Skin of body (tissue), 2 donors: ENCODE measurements around the gene KPNA5. TPM values are rescaled to one million over a fixed set of nuclear protein-coding genes. Genes with fewer than 3 reads are reported as not detected.
"Not testable (repeated sequence)": the region's sequence is repeated elsewhere in the genome, so short reads cannot be mapped to it uniquely, and the experiment has no call there.

ENCODE experiments used
- DNase-seq: peaks from one replicate; lab custom pipeline; 2025; lab: John Stamatoyannopoulos, UW
- total RNA-seq: library from RNA; depleted of rRNA; stranded (reverse); fragments of >200 nt; gene quantifications from one replicate; pipeline ENCODE4 v1.2.3, GENCODE V29; 2014

KPNA5 gene
- total RNA-seq, 1 donor from 2014 or later, result 15.5 TPM

DNA sequence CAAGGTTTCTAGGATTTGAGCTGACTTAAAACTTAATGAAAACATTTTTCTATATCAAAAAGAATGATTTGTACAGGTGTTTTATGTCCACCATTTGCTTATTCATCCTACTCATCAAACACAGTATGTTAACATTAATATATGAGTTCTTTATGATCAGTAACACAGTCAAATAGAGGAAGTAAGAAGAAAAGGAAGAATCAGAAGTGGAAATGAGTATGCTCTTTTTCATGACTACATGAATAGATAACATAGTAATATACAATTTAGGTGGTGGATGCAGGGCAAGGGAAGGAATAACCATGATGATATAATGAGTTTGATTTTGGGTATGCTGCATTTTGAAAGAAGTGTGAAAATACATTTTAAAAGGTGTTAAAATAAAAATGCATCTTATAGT lies 16.5 kb downstream of the KPNA5 start:
- DNase-seq, result no peak

- not testable (repeated sequence) for DNase-seq
These were observed 22.9 kb downstream of the KPNA5 start for GRCh38 chr6:116703888-116704287.

GRCh38 chr6:116705917-116706316 lies 24.9 kb downstream of the KPNA5 start:
- no peak for DNase-seq

DNA sequence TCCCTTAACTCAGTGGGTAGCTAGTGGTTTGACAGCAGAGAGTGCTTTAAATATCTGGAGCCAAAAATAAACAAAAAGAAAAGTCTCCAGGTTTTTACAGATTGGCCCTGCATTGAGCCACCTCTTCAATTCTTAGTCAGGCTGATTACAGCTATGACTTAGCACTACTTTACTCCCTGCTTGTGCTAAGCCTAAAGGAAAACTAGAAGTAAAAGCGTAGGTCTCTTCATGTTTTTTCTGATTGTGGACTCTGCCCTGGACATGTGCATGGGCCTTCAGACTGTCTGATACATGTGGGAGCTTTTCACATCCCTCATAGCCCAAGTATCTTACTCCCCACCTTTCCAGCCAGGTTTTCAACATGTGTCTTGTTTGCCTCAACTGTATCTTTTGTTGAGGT lies 33.3 kb downstream of the KPNA5 start:
- no peak for DNase-seq

DNA sequence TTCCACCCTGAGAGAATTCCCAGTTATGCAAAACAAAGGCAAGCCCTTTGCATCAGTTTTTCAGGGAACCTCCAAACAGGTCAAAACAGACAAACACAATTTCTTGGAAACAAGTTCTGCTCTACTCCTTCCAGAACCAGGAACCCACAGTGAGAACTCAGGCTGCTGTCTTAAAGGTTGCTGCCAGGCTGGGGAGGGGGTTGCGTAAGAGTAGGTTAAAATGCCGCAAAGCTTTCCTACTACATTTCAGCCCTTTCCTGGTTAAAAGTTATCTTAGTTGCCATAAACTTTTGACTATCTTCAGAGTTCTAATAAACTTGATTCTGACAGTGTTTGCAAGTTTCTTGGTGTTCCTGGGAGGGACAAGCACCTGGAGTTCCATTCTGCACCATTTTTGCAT lies 33.8 kb downstream of the KPNA5 start:
- no peak for DNase-seq

GRCh38 chr6:116726947-116727346 lies 45.9 kb downstream of the KPNA5 start:
- DNase-seq, result no peak

- DNase-seq, result no peak
These were observed 49.5 kb downstream of the KPNA5 start for GRCh38 chr6:116730513-116730912.

DNA sequence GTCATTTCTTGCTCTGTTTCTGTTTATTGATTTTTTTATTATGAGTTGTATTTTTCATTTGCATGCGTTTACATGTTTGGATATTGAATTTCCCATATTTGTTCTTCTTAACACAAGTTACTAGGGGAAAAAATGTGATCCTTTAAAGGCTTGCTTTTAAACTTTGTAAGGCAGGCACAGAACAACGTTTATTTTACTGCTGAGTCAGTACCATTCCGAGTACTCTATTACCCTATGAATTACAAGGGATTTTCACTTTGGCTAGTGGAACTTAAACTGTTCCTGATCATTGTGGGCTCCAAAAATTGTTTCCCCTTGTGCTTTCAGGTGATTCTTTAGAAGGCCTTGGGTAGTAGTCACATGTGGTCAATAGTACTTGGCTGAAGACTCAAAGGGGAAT lies 56.0 kb downstream of the KPNA5 start:
- DNase-seq, result no peak

GRCh38 chr6:116740486-116740885 lies 59.5 kb downstream of the KPNA5 start:
- not testable (repeated sequence) for DNase-seq

GRCh38 chr6:116741571-116741970 lies 60.6 kb downstream of the KPNA5 start:
- no peak for DNase-seq

- no peak for DNase-seq
These were observed 64.2 kb downstream of the KPNA5 start for GRCh38 chr6:116745176-116745575.

DNA sequence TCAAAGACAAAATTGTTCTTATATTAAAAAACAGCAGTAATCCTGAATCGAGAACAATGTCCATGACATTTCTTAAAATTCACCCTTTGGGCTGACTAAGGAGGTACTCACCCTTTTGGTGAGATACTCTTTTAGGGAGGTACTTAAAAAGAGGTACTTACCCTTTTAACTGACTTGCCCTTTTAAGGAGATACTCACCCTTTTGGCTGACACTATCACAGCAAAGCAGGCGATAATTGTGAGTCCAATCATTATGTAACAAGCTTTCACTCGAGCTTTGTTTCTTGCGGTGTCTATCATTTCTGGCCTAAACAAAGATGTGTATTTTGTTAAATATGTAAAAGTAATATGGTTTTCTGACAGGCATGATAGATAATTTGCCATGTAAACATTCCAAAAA lies 80.8 kb downstream of the KPNA5 start:
- DNase-seq, result no peak

- no peak for DNase-seq
These were observed 81.2 kb downstream of the KPNA5 start for GRCh38 chr6:116762235-116762634.

- no peak for DNase-seq
These were observed 82.0 kb downstream of the KPNA5 start for GRCh38 chr6:116763048-116763447.

- no peak for DNase-seq
These were observed 83.1 kb downstream of the KPNA5 start for GRCh38 chr6:116763906-116764628.

DNA sequence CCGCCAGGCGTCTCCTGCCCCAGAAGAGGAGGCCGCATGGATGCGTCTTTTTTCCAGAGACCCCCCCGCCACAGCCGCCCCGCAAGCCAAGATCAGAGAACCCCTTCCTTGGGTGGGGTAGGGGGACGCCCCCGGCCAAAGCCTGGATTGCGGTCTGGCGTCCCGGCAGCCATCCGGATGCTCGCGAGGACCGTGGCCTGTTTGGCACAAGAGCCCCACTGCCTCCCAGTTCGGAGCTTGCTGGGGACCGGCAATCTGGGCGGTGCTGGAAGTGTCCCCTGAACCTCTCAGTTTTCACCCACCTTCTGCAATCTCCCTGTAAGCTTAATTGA lies 83.6 kb downstream of the KPNA5 start:
- no peak for DNase-seq

DNA sequence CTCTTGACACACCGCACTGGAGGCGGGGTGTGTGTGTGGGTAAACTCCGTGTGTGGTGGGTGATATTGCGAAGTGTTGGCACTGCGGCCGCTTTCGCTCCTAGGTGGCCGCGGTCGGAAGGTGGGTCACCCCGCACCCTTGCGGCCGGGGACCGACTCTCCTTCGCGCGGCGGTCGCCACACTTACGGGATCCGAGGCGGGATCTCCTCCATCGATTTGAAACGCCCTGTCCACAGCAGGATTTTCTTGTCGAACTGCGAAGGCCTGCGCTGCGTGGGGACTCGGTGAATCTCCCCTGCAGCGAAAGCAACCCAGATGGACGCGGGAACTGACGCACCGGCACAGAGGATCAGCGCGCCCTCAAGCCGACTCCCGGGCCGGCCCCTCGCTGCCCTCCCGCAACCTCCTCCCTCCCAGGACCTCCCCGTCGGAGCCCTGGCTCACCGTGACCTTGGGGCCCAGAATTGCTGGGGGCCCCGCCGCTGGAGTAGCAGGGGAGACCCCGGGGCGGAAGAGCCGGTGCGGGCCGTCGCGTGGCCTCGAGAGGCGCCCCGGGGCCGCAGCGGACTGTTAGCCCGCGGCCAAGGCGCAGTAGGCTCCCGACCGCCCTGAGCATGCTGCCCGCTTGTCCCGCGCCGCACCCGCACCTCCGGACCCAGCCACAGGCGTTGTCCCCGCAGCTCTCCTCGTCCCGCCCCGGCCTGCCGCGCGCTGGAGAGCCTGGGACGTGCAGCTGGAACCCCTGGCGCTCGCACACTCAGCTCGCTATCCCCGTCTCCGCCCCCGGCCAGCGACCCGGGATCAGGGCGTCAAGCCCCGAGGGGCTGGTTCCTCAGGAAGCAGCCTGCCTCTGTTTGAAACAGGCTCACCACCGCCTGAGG lies 84.2 kb downstream of the KPNA5 start, which contains the start of gene FAM162B:
FAM162B (minus strand) TSS at position 759 of the 881 bp plus-strand sequence; CDS start at position 616, 143 bp downstream.
- no peak for DNase-seq

DNA sequence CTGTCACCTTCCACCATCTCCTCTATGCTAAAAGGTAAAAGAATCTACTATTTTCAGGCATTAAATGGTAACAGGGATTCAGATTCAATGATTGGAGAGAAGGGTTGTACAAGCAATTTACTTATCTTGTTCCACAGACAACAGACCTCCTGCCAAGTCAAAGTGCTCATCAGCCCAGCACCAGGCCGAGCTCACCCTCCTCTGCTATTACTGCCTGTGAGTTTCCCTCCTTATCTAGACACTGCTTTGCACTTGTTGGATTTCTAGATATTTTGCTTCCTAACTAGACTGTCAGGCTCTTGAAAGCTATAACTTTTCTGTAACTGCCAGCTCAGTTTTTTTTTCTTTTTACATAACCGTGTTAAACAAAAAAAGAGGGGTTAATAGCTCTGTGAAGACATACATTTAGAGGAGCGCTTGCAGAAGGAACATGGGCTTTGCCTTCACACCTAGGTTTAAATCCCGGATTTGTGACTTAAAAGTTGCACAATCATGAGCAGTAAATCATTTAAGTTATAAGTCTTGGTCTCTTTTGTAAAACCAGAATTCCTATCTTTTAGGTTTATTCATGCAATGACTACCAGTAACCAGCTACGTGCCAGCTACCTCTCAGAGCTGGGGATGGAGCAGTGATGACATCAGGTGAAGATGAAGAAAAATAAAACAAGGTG lies 85.6 kb downstream of the KPNA5 start:
- no peak for DNase-seq

- peak; percentile 37 for DNase-seq
These were observed 86.7 kb downstream of the KPNA5 start for GRCh38 chr6:116767715-116768114.

DNA sequence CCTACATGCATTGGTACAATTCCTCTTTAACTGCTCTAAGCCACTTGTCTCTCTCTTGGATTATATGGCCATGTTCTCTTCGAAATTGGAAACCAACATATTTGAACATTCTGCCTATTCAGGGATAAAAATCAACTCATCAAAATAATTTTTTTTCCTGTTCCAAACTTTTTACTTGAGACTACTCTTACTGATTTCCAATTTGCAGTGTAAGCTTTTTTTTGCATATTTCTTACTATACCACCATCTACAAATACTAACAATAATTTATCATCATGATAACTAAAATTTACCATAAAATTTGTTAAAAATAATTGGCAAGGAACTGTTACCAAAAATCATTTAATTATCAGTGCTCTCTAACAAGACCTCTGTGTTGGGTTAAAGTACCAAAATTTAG lies 91.4 kb downstream of the KPNA5 start:
- no peak for DNase-seq

- no peak for DNase-seq
These were observed 92.9 kb downstream of the KPNA5 start for GRCh38 chr6:116773886-116774285.

DNA sequence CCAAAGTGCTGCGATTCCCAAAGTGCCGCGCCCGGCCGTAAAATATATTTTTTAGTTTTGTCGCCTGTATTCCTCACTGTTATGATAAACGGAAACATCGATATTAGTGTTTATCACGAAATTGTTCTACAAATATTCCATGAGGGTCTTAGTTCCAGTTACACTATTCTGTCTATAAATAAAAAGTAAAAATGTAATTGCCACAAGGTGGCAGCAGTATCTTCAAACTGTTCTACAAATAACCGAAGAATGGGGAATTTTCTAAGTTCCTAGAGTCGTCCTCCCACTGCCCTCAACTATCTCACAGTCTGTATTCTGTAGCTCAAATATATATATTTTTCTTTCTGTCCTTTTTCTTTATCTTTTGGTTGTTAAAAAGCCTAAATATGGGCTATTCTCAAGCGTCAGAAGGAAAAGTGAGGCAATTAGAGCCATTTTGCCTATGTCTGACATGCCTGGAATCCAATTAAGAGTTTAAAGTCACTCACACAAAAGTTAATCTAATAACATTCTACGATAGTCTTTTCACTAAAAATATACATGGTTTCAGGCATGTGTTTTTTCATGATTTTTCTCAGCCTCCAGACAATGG lies 98.7 kb downstream of the KPNA5 start:
- no peak for DNase-seq
